NCI-H510A treated with DMSO at 0.1 percent for 48 hours (cell line): Measurements from ENCODE around the gene BICD1.

ENCODE experiments used
- DNase-seq: peaks from one replicate; lab custom pipeline; 2025; lab: John Stamatoyannopoulos, UW

Gene BICD1

GRCh38 chr12:32104572-32105355 is 1.9 kb upstream of the BICD1 start:
- no peak for DNase-seq

GRCh38 chr12:32105986-32106516 is 596 bp upstream of the BICD1 start:
- DNase-seq = no peak

- no peak for DNase-seq
Measured at GRCh38 chr12:32107359-32108267, 966 bp downstream of the BICD1 start.

GRCh38 chr12:32108787-32109186 is 2.1 kb downstream of the BICD1 start:
- no peak for DNase-seq

GRCh38 chr12:32110417-32110816 is 3.8 kb downstream of the BICD1 start:
- DNase-seq = no peak

GRCh38 chr12:32110942-32111341 is 4.3 kb downstream of the BICD1 start:
- DNase-seq = no peak

- no peak for DNase-seq
Measured at GRCh38 chr12:32115404-32116104, 8.9 kb downstream of the BICD1 start.

GRCh38 chr12:32116897-32117296 is 10.2 kb downstream of the BICD1 start:
- DNase-seq = no peak

- no peak for DNase-seq
Measured at GRCh38 chr12:32117316-32117715, 10.7 kb downstream of the BICD1 start.

GRCh38 chr12:32118806-32119205 is 12.2 kb downstream of the BICD1 start:
- no peak for DNase-seq

GRCh38 chr12:32120419-32120818 is 13.8 kb downstream of the BICD1 start:
- no peak for DNase-seq

GRCh38 chr12:32124637-32125036 is 18.0 kb downstream of the BICD1 start:
- DNase-seq = no peak

GRCh38 chr12:32125455-32126084 is 18.9 kb downstream of the BICD1 start:
- no peak for DNase-seq

GRCh38 chr12:32126720-32127119 is 20.1 kb downstream of the BICD1 start:
- DNase-seq = no peak

- no peak for DNase-seq
Measured at GRCh38 chr12:32131666-32132065, 25.0 kb downstream of the BICD1 start.

GRCh38 chr12:32134101-32134888 is 27.6 kb downstream of the BICD1 start:
- no peak for DNase-seq

- DNase-seq = no peak
Measured at GRCh38 chr12:32135967-32136366, 29.3 kb downstream of the BICD1 start.

GRCh38 chr12:32136404-32136803 is 29.8 kb downstream of the BICD1 start:
- DNase-seq = no peak

GRCh38 chr12:32139064-32139421 is 32.4 kb downstream of the BICD1 start:
- DNase-seq = no peak

- DNase-seq = no peak
Measured at GRCh38 chr12:32140877-32141276, 34.2 kb downstream of the BICD1 start.

GRCh38 chr12:32145096-32145495 is 38.4 kb downstream of the BICD1 start:
- no peak for DNase-seq
